Activated CD4-positive, alpha-beta memory T cell treated with anti-CD3 and anti-CD28 coated beads, Interleukin-2, amount 10 ng/mL, durations not matched to agents 7 days and 5 days (primary cell): ENCODE measurements around the gene DGCR8. TPM values are rescaled to one million over a fixed set of nuclear protein-coding genes. Genes with fewer than 3 reads are reported as not detected.

ENCODE experiments used
- CTCF ChIA-PET: fragments of 350-600 bp; sonication (Branson Sonifier 250); formaldehyde crosslinking; loops from one replicate; lab custom pipeline; 2021; ENCODE audit warnings: antibody characterized with exemption, inconsistent platforms; lab: Charles Lee
- POLR2A ChIA-PET: fragments of 350-600 bp; sonication (Branson Sonifier 250); formaldehyde crosslinking; loops from one replicate; lab custom pipeline; 2021; ENCODE audit warnings: antibody characterized with exemption; lab: Charles Lee
- DNase-seq: peaks from one replicate; pipeline ENCODE4 v3.0.0-alpha.2; 2020
- H3K27ac Mint-ChIP-seq: one replicate; pipeline ENCODE4 v1.8.0; 2021; ENCODE audit warnings: mild to moderate bottlenecking, mixed read lengths
- H3K27me3 Mint-ChIP-seq: one replicate; pipeline ENCODE4 v1.8.0; 2021; ENCODE audit warnings: mixed read lengths
- H3K36me3 Mint-ChIP-seq: one replicate; pipeline ENCODE4 v1.8.0; 2021; ENCODE audit warnings: low read depth, mixed read lengths
- H3K4me1 Mint-ChIP-seq: one replicate; pipeline ENCODE4 v1.8.0; 2021; ENCODE audit warnings: mixed read lengths
- H3K4me3 Mint-ChIP-seq: one replicate; pipeline ENCODE4 v1.8.0; 2021; ENCODE audit warnings: mild to moderate bottlenecking, mixed read lengths
- H3K9me3 Mint-ChIP-seq: one replicate; pipeline ENCODE4 v1.8.0; 2021; ENCODE audit warnings: mixed read lengths
- total RNA-seq, 2 experiments: library from RNA; stranded (reverse); gene quantifications; one replicate each; pipeline ENCODE4 v1.2.3, GENCODE V29; 2021

DGCR8 gene
- total RNA-seq, 2 experiments from 2014 or later = 40.4 to 41.1 TPM

DNA sequence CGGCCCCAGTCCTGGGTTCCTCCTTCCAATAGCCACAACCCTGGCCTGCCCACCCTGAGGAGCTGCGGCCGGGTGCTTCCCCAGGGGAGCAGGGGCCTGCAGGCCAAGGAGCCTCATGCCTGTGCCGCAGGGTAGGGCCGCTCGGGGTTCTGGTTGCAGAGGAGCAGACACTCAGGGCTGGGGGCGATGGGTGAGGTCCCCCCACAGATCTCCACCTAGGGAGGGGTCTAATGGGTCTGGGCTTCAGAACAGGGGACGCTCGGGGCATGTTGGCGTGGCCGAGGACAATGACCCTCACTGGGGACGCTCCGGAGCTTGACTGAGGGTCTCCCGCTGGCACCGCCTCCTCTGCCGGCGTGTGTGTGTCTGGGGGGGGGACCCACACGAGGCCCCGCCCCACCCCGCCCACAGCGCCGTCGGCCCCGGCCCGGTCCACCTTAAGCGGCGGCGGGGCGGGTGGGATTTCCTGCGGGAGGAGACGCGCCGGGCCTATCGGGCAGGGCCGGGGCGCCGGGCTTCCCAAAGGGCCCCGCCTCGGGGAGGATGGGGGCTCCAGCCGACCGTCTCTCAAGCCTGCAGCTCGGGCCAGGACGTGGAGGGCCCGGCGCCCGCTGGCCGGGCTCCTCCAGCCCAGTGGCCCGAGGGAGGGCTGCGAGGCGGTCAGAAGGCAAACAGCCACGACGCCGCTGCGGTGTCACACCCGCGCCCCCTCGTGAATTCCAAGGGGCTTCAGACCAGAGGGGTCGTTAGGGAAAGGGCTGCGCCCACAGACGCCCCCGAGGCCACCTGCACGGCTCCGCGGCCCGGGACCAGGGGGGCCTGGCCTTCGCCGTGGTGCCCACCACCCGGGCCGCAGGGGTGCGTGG lies 50.9 kb downstream of the DGCR8 start:
- ChIA-PET CTCF (interaction anchor here (0.6 to 2.2 kb wide), 2 partner anchors 13 to 128 kb away, joined by 3 to 11 read pairs; partner anchors contain the start of gene TRMT2A), POLR2A (interaction anchor here (1.0 to 5.7 kb wide), 4 partner anchors 9 to 30 kb away, joined by 3 to 56 read pairs (median 3); partner anchors contain the start of genes RANBP1 and TRMT2A)
- peaks cover 20% of the 10 kb centered on the region for H3K4me1 Mint-ChIP-seq
- no peak overlapping the region for H3K27ac Mint-ChIP-seq
- peak overlapping the region; percentile 62 for H3K4me3 Mint-ChIP-seq
- peak; percentile 74 for DNase-seq
- no peaks in the 10 kb centered on the region for H3K9me3 Mint-ChIP-seq
- no peaks in the 10 kb centered on the region for H3K27me3 Mint-ChIP-seq
- peaks cover 18% of the 10 kb centered on the region for H3K36me3 Mint-ChIP-seq

DNA sequence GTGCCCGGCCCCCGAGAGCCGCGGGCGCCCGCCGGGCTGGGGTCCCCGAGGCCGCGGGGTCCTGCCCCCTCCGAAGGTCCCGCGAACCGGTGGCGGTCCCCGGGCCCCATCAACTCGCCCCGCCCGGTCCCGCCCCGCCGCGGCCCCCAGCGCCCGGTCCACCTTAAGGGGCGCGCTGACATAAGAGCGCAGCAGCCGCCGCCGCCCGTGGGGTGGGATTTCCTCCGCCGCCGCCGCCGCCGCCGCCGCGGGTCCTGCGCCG lies 51.5 kb downstream of the DGCR8 start, which contains the start of gene ZDHHC8:
Gene ZDHHC8 (plus strand): TSS at position 208 of the 262 bp plus-strand sequence. CDS start 144 bp downstream, outside the sequence.
- CTCF ChIA-PET = no interaction called here

DNA sequence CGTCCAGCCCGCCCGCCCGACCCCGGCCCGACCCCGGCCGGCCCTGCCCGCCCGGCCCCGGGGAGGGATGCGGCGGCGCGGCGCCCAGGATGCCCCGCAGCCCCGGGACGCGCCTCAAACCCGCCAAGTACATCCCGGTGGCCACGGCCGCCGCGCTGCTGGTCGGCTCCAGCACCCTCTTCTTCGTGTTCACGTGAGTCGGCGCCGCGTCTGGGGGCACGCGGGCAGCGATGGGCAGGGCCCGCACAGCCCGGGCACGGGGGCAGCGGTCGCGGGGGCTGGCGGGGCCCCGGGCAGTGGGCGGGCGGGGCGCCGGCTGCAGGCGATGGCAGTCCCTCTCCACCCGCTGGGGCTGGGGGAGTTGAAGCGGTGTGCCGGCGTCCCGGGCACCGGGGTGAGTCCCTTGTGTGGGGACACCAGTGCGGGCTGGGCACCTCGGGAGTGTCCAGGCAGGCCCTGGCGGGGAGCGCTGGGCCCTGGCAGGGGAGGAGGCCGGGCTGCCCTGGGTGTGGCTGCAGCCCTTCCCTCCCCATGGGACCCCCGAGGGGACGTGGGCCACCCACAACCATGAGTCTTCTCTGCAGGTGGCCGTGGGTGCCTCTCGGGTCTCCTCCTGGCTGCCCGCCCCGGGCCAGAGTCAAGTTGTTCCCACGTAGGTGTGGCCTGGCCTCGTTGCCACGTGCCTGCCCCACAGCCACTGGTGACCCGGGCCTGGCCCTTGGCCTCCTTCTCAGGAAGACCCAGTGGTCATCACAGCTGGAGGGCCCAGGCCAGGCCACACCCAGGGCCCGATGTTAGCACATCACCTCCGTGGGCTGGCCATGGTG lies 52.0 kb downstream of the DGCR8 start:
- H3K27me3 Mint-ChIP-seq = no peaks in the 10 kb centered on the region
- H3K9me3 Mint-ChIP-seq = no peaks in the 10 kb centered on the region
- H3K4me3 Mint-ChIP-seq = peak overlapping the region; percentile 64
- peaks cover 9% of the 10 kb centered on the region for H3K36me3 Mint-ChIP-seq
- peaks cover 20% of the 10 kb centered on the region for H3K4me1 Mint-ChIP-seq
- no peak overlapping the region for H3K27ac Mint-ChIP-seq
- POLR2A ChIA-PET = no interaction called here
- CTCF ChIA-PET = no interaction called here
- peak; percentile 32 for DNase-seq

More for the DNA sequence above, 51.5 kb downstream of the DGCR8 start, which contains the start of gene ZDHHC8:
- Mint-ChIP-seq H3K4me3 (peak within 1 kb of the TSS; percentile 64), H3K36me3 (peaks cover 13% of the 10 kb centered on the region), H3K4me1 (peaks cover 20% of the 10 kb centered on the region), H3K9me3 (no peaks in the 10 kb centered on the region), H3K27me3 (no peaks in the 10 kb centered on the region), H3K27ac (no peak within 1 kb of the TSS)
- peak; percentile 47 for DNase-seq
- POLR2A ChIA-PET = interaction anchor here (5.7 kb wide), 1 partner anchor 14 kb away, joined by 56 read pairs; the partner anchor contains the start of genes RANBP1 and TRMT2A

DNA sequence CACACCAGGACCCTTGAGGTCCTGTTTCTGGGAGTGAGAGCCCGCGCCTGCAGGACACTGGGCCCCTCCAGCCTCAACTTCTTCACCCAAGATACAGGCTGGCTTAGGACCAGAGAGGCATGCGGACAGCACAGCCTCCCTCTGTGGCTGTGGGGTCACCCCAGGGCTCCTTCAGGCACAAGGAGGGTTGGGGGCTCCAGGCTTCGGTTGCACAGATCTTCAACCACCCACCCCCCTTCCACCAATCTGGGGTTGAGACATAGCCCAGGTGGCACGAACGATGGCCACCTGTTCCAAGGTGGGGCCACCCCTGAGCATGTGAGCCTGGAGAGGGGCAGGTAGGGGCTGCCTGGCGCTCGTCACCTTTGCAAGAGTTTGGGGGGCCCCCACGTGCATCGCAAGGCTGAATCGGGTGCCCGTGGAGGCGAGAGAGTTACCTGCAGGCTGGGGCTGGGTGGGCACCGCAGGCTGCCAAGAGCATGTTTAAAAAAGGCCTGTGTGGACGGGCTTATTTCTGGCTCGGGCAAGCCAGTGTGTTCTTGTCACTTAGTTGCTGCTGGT lies 52.7 kb downstream of the DGCR8 start:
- Mint-ChIP-seq H3K4me1 (peaks cover 20% of the 10 kb centered on the region), H3K27me3 (no peaks in the 10 kb centered on the region), H3K4me3 (peak overlapping the region; percentile 64), H3K36me3 (peaks cover 3% of the 10 kb centered on the region), H3K9me3 (no peaks in the 10 kb centered on the region), H3K27ac (no peak overlapping the region)
- ChIA-PET CTCF (no interaction called here), POLR2A (no interaction called here)
- no peak for DNase-seq

DNA sequence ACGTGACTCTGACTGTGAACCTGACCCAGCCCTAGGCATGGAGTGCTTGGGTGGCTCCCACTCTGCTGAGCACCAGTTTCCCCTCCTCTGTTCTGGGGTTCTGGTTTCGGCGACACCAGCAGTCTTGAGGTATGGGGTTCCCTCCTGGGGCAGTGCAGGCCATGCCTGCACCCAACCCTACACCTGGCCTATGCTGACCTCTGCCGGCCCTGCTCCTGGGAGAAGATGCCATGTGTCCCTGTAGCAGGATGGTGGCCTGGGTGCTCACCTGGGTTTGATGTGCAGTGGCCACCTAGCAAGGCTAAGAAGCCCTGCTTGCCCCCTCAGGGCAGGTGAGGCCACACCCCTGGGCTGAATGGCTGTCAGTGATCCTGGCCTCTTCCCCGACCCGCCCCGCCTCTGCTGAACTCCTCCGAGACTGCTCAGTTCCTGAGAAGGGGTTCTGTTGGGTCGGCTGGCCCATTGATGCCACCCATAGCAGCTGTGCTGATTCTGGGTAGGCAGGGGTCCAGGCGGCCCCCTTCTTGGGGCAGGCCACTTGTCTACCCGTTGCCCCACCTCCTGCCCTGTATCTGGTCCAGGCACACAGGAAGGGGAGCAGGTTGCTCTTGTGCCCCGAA lies 54.0 kb downstream of the DGCR8 start:
- peak overlapping the region; percentile 44 for H3K27ac Mint-ChIP-seq
- H3K4me3 Mint-ChIP-seq = peak overlapping the region; percentile 51
- H3K9me3 Mint-ChIP-seq = no peaks in the 10 kb centered on the region
- H3K36me3 Mint-ChIP-seq = no peaks in the 10 kb centered on the region
- DNase-seq = no peak
- peaks cover 20% of the 10 kb centered on the region for H3K4me1 Mint-ChIP-seq
- ChIA-PET CTCF (no interaction called here), POLR2A (no interaction called here)
- no peaks in the 10 kb centered on the region for H3K27me3 Mint-ChIP-seq

DNA sequence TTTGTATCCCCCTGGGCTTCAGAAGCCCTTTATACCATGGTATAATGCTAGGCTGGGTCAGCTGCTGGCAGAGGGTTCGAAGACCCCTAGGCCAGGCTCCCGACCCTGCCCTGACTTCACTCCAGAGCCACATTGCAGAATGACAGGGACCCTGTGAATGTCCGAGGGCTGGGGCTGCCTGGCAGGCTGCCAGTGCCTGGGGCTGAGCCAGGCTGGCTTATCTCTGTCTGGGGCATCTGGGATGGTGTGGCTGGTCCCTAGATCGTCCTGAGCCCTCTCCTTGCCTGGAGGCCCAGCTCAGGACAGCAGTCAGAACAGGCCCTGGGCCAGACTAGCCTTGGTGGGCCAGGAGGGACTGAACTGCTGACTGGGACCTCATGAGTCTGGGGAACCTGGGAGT lies 55.2 kb downstream of the DGCR8 start:
- Mint-ChIP-seq H3K27me3 (no peaks in the 10 kb centered on the region), H3K4me1 (peaks cover 11% of the 10 kb centered on the region), H3K27ac (no peak overlapping the region), H3K4me3 (no peak overlapping the region), H3K36me3 (no peaks in the 10 kb centered on the region), H3K9me3 (no peaks in the 10 kb centered on the region)
- ChIA-PET POLR2A (no interaction called here), CTCF (no interaction called here)
- no peak for DNase-seq

DNA sequence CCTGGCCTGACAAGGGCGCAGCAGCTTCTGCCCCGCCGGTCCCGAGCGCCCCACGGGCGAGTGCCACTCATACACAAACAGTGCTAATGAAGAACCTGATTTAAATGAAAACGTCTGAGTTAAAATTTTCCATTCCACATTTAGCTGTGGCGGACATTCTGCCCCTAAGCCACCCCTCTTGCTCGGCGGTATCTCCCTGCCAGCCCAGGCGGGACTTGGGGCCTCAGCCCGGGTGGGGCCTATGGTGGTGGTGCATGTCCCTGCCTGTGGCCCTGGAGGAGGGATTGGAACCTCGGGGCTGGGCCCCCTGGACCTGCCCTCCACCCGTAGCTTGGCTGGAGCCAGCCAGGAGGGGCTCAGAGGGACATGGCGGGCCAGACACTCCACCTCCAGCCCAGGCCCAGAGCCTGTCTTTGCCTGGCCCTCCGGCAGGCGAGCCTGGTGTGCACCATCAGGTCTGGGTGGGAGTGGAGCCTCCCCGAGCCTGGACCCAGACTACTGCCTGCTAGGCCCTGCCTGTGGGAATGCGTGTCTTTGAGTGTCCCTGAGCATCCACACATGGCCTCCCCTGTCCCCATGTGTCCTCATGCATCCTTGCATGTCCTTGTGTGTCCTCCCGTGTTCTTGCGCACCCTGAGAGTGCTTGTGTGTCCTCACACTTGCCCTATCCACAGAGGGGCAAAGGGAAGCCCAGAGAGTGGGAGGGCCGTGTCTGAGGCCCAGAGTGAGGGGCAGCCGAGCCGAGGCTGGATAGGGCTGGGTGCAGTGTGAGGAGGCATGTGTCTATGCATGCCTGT lies 56.0 kb downstream of the DGCR8 start:
- Mint-ChIP-seq H3K27ac (no peak overlapping the region), H3K9me3 (no peaks in the 10 kb centered on the region), H3K27me3 (no peaks in the 10 kb centered on the region), H3K4me1 (peaks cover 9% of the 10 kb centered on the region), H3K36me3 (no peaks in the 10 kb centered on the region), H3K4me3 (no peak overlapping the region)
- POLR2A ChIA-PET = no interaction called here
- CTCF ChIA-PET = no interaction called here
- DNase-seq = no peak

DNA sequence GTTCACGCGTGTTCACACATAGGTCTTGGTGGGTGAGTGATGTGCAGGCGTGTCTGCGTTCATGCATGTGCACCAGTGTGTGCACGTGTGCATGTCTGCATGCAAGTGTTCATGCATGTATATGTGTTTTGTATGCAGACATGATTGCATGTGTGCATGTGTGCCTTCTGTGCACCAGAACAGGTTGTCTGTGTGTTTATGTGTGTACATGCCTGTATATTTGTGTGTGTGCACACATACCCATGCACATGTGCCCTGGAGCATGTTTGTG lies 56.5 kb downstream of the DGCR8 start:
- ChIA-PET CTCF (no interaction called here), POLR2A (no interaction called here)
- H3K9me3 Mint-ChIP-seq = no peaks in the 10 kb centered on the region
- DNase-seq = no peak
- H3K36me3 Mint-ChIP-seq = no peaks in the 10 kb centered on the region
- H3K27ac Mint-ChIP-seq = no peak overlapping the region
- peaks cover 9% of the 10 kb centered on the region for H3K4me1 Mint-ChIP-seq
- H3K27me3 Mint-ChIP-seq = no peaks in the 10 kb centered on the region
- no peak overlapping the region for H3K4me3 Mint-ChIP-seq

DNA sequence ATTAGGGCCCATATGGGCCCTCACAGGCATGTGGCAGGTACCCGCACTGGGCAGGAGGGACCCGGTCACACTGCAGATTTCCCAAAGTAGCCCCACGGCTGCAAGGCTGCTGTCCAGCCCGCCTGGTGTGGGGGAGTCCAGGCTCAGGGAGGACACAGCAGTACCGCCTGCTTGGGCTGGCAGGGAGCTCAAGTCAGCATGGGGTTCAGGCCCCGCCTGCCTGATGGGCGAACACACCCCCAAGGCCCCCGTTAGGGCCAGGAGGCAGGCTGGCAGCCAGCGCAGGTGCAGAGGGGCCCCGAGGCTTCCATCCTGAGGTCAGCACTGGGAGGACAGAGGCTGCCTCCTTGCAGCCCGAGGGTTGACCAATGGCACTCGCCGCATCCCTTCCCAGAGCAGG lies 57.1 kb downstream of the DGCR8 start:
- Mint-ChIP-seq H3K27me3 (no peaks in the 10 kb centered on the region), H3K27ac (no peak overlapping the region), H3K4me1 (peaks cover 9% of the 10 kb centered on the region), H3K36me3 (no peaks in the 10 kb centered on the region), H3K4me3 (no peak overlapping the region), H3K9me3 (no peaks in the 10 kb centered on the region)
- ChIA-PET CTCF (no interaction called here), POLR2A (no interaction called here)
- DNase-seq = no peak

DNA sequence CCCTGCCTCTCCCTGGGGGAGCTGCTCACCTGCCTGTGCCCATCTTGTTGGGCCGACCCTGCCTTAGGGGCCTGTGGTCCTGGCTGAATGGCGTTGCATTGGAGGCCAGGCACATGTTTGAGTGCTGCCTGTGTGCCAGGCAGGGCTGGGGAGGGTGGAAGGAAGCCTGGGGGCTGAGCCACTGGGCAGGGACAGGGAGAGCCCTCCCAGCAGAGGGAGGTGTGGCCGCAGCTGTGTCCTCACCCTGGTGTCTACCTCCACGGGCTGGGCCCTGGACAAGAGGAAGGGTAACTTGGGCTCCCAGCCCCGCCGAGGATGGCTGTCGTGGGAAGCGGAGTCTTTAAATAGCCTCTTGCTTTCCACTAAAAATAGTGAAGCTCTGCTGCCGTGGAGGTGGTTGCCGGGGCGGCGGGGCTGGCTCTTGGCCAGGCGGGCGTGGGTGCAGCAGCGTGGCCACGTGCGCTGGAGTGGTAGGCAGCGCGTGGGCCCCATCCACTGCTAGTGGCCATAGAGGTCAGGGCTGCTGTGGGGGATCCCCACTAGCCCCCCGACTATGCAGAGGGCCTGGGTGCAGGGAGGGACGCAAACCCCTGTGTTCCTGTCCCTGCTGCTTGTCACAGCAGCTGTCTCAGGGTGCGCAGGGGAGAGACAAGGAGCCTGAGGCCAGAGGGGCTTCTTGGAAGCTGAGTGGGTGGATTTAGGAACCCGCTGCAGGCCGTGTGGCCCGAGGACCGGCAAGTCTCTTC lies 57.8 kb downstream of the DGCR8 start:
- DNase-seq = no peak
- ChIA-PET CTCF (no interaction called here), POLR2A (no interaction called here)
- H3K4me1 Mint-ChIP-seq = peaks cover 8% of the 10 kb centered on the region
- no peaks in the 10 kb centered on the region for H3K9me3 Mint-ChIP-seq
- H3K4me3 Mint-ChIP-seq = no peak overlapping the region
- H3K36me3 Mint-ChIP-seq = no peaks in the 10 kb centered on the region
- H3K27me3 Mint-ChIP-seq = no peaks in the 10 kb centered on the region
- H3K27ac Mint-ChIP-seq = no peak overlapping the region

DNA sequence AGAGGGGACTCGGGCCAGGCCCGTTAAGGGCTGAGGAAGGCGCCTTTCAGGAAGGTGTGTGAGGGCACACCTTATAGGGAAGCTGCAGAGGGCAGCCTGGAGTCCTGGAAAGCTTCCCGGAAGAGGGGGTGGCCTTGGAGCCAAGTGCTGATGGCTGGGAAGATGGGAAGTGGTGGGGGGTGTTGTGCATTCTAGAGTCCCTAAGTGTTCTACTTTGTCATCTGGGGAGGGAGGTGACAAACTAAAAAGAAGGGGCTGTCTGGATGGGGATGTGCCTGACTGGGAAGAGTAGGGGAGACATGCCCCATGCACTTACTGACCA lies 58.3 kb downstream of the DGCR8 start:
- POLR2A ChIA-PET = no interaction called here
- CTCF ChIA-PET = no interaction called here
- Mint-ChIP-seq H3K4me1 (peaks cover 3% of the 10 kb centered on the region), H3K36me3 (no peaks in the 10 kb centered on the region), H3K4me3 (no peak overlapping the region), H3K27me3 (no peaks in the 10 kb centered on the region), H3K27ac (no peak overlapping the region), H3K9me3 (no peaks in the 10 kb centered on the region)
- DNase-seq = no peak

DNA sequence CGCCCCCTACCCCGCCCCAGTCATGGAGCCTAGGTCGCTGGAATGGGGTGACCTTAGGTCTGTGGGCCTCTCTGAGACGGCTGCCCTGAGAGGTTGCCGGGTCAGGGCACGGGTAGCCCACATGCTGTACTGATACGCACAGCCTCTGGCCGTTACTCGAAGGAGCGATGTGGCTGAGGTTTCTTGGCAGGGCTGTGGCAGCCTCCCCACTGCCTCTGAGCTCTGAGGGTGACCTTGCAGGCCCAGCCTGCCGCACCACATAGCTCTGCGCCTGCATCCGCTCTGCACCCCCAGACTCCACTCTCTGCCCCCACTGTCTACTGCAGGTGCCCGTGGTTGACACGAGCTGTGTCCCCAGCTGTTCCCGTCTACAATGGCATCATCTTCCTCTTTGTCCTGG lies 58.8 kb downstream of the DGCR8 start:
- H3K27me3 Mint-ChIP-seq = no peaks in the 10 kb centered on the region
- peaks cover under 1% of the 10 kb centered on the region for H3K4me1 Mint-ChIP-seq
- DNase-seq = no peak
- ChIA-PET CTCF (no interaction called here), POLR2A (no interaction called here)
- no peak overlapping the region for H3K27ac Mint-ChIP-seq
- H3K9me3 Mint-ChIP-seq = no peaks in the 10 kb centered on the region
- H3K4me3 Mint-ChIP-seq = no peak overlapping the region
- no peaks in the 10 kb centered on the region for H3K36me3 Mint-ChIP-seq
